ENCODE measurements around the gene KCNQ2. TPM values are rescaled to one million over a fixed set of nuclear protein-coding genes. Genes with fewer than 3 reads are reported as not detected.
"Not testable (repeated sequence)": the region's sequence is repeated elsewhere in the genome, so short reads cannot be mapped to it uniquely, and the experiment has no call there.

The KCNQ2 gene
- total and polyA plus RNA-seq, 5 experiments from 2014 or later, result 0.30 to 0.49 TPM; not detected in 3

- ATAC-seq (no peak), DNase-seq (no peak)
- peak overlapping the region in 1 of 10 donors; percentile 43 for H3K27ac Mint-ChIP-seq
- peaks cover 0 to 2% (median 0%) of the 10 kb centered on the region in 3 donors for H3K36me3 Mint-ChIP-seq
- H3K4me3 Mint-ChIP-seq, result no peak overlapping the region
- peaks cover 0 to 9% (median 3%) of the 10 kb centered on the region in 9 donors for H3K9me3 Mint-ChIP-seq
- POLR2A ChIA-PET, result interaction anchor here (0.7 kb wide), 1 partner anchor 612 kb away, joined by 4 read pairs; no protein-coding TSS in a partner anchor
- H3K4me1 Mint-ChIP-seq, result peaks cover 0 to 3% (median 2%) of the 10 kb centered on the region in 4 donors
- H3K27me3 Mint-ChIP-seq, result peaks cover 7 to 45% (median 19%) of the 10 kb centered on the region in 5 donors
These were observed 92.0 kb downstream of the KCNQ2 start for GRCh38 chr20:63380346-63380870.

GRCh38 chr20:63379872-63380271 lies 92.6 kb downstream of the KCNQ2 start:
- not testable (repeated sequence) for H3K9me3 Mint-ChIP-seq, H3K4me3 Mint-ChIP-seq, DNase-seq, ATAC-seq, H3K36me3 Mint-ChIP-seq, H3K4me1 Mint-ChIP-seq
- Mint-ChIP-seq H3K27me3 (peaks cover 7 to 45% (median 17%) of the 10 kb centered on the region in 5 donors), H3K27ac (peak overlapping the region in 1 of 10 donors; percentile 43)
- POLR2A ChIA-PET, result interaction anchor here (0.7 kb wide), 1 partner anchor 613 kb away, joined by 4 read pairs; no protein-coding TSS in a partner anchor

DNA sequence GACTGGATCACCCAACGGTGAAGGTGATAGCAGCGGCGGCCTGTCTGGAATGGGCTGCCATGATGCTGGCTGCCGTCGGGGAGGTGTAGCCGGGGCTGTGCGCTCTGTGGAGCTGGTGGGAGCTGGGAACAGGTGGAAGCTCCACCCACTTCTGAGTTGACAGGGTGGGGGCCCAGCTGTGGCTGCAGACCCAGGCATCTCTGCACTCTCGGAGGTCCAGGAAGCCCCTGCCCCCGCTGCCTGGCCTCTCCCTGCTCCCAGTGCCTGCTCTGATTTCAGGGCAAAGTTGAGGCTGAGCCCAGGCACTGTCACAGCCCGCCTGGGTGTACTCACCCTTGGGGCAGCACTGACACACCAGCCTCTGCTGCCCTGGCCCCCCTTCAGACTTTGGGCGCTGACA lies 93.2 kb downstream of the KCNQ2 start:
- Mint-ChIP-seq H3K4me3 (no peak overlapping the region), H3K4me1 (peaks cover 0 to 3% (median 2%) of the 10 kb centered on the region in 4 donors), H3K9me3 (no peaks in the 10 kb centered on the region), H3K27ac (no peak overlapping the region), H3K36me3 (no peaks in the 10 kb centered on the region), H3K27me3 (peaks cover 7 to 45% (median 17%) of the 10 kb centered on the region in 5 donors)
- DNase-seq (no peak), ATAC-seq (no peak)
- POLR2A ChIA-PET, result no interaction called here

- no peak for ATAC-seq
- no peak overlapping the region for H3K4me3 Mint-ChIP-seq
- no peaks in the 10 kb centered on the region for H3K36me3 Mint-ChIP-seq
- peaks cover 0 to 3% (median 2%) of the 10 kb centered on the region in 4 donors for H3K4me1 Mint-ChIP-seq
- H3K27ac Mint-ChIP-seq, result no peak overlapping the region
- DNase-seq, result no peak
- H3K27me3 Mint-ChIP-seq, result peaks cover 7 to 43% (median 19%) of the 10 kb centered on the region in 5 donors
- POLR2A ChIA-PET, result no interaction called here
- H3K9me3 Mint-ChIP-seq, result no peaks in the 10 kb centered on the region
These were observed 93.8 kb downstream of the KCNQ2 start for GRCh38 chr20:63378626-63379025.

DNA sequence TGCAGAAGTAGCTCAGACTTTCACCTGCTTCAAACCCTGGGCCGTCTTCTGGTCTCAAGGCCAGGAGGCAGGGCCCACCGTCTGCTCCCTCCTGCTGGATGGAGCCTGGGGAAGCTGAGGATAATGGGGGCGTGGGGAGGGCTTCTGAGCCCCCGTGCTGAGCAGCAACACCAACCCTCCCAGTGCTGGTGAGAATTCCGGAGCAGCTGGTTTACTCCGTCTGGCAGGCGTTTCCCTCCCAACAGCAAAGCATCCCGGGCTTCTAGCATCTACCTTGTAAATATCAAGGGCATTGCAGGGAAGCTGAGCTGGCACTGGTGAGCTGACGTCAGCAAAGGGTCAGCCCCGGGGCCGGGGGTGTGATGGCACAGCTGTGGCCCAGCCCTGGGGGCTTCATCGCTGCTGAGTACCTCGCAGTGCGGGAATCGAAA lies 94.5 kb downstream of the KCNQ2 start:
- POLR2A ChIA-PET, result no interaction called here
- Mint-ChIP-seq H3K27me3 (peaks cover 7 to 38% (median 16%) of the 10 kb centered on the region in 5 donors), H3K4me3 (no peak overlapping the region), H3K9me3 (no peaks in the 10 kb centered on the region), H3K4me1 (peaks cover 0 to 3% (median 2%) of the 10 kb centered on the region in 4 donors), H3K27ac (no peak overlapping the region), H3K36me3 (no peaks in the 10 kb centered on the region)
- DNase-seq (no peak), ATAC-seq (no peak)

GRCh38 chr20:63377256-63377941 lies 95.1 kb downstream of the KCNQ2 start:
- DNase-seq, result no peak
- H3K4me1 Mint-ChIP-seq, result peaks cover 0 to 3% (median 2%) of the 10 kb centered on the region in 4 donors
- H3K4me3 Mint-ChIP-seq, result no peak overlapping the region
- no peaks in the 10 kb centered on the region for H3K9me3 Mint-ChIP-seq
- POLR2A ChIA-PET, result no interaction called here
- H3K27me3 Mint-ChIP-seq, result peaks cover 7 to 42% (median 21%) of the 10 kb centered on the region in 5 donors
- no peaks in the 10 kb centered on the region for H3K36me3 Mint-ChIP-seq
- peak overlapping the region in 1 of 10 donors; percentile 90 for H3K27ac Mint-ChIP-seq
- ATAC-seq, result no peak

DNA sequence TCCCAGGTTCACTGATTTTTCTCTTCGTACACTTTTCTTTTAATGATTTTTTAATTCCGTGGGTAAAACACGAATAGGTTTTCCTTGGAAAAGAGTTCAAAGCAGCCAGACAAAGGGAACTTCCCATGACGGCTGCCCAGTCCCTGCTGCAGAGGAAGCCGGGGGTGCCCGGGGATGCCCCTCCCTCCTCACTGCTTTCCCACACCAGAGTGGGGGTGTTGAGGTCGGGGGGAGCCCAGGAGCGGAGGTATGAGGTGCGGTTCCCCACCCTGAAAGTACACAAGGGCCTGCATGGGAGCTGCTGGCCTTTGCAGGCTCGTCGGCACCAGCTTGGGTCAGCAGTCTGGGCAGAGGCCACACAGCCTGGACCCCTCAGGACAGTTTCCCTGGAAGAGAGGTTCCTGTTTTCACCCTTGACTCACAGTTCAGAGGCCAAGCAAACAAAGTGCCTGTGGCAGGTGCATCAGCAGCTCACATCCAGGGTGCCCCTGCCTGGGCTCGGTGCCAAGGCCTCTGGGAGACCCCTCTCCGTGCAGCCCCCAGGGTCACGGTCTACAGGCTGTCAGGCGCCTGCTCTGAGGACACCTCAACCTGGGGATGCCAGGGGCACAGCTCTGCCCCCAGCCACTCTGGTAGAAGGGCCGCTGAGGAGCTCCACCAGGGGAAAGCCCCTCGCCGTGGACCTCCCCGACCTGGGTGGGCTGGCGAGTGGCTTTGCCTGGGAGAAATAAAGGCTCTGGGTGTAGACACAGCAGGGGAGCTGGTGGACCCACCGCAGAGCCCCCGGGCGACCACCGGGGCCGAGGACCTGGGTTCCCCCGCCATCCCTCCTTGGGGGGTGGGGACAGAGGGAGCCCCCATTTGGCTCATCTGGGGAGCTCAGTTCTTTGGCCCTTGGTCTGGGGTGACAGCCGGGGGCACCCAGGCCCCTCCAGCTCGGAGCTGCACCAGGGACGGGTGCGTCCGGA lies 95.9 kb downstream of the KCNQ2 start:
- peaks cover 7 to 42% (median 21%) of the 10 kb centered on the region in 5 donors for H3K27me3 Mint-ChIP-seq
- H3K4me3 Mint-ChIP-seq, result no peak overlapping the region
- H3K36me3 Mint-ChIP-seq, result no peaks in the 10 kb centered on the region
- POLR2A ChIA-PET, result no interaction called here
- H3K4me1 Mint-ChIP-seq, result peaks cover 0 to 3% (median 2%) of the 10 kb centered on the region in 4 donors
- DNase-seq (no peak), ATAC-seq (no peak)
- H3K27ac Mint-ChIP-seq, result no peak overlapping the region
- no peaks in the 10 kb centered on the region for H3K9me3 Mint-ChIP-seq

DNA sequence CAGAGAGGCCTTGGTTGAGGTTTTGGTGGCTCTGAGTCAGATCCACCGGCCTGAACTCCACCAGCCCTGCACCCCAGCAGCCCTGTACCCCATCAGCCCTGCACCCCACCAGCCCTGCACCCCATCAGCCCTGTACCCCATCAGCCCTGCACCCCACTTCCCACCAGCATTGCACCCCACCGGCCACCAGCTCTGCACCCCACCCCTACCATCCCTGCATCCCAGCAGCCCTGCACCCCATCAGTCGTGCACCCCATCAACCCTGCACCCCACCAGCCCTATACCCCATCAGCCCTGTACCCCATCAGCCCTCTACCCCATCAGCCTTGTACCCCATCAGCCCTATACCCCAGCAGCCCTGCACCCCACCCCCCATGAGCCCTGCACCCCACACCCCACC lies 97.0 kb downstream of the KCNQ2 start:
- POLR2A ChIA-PET, result no interaction called here
- Mint-ChIP-seq H3K9me3 (no peaks in the 10 kb centered on the region), H3K36me3 (no peaks in the 10 kb centered on the region), H3K27ac (no peak overlapping the region), H3K4me1 (peaks cover 0 to 3% (median 2%) of the 10 kb centered on the region in 4 donors), H3K27me3 (peaks cover 7 to 50% (median 24%) of the 10 kb centered on the region in 5 donors), H3K4me3 (no peak overlapping the region)
- DNase-seq, result no peak
- no peak for ATAC-seq

DNA sequence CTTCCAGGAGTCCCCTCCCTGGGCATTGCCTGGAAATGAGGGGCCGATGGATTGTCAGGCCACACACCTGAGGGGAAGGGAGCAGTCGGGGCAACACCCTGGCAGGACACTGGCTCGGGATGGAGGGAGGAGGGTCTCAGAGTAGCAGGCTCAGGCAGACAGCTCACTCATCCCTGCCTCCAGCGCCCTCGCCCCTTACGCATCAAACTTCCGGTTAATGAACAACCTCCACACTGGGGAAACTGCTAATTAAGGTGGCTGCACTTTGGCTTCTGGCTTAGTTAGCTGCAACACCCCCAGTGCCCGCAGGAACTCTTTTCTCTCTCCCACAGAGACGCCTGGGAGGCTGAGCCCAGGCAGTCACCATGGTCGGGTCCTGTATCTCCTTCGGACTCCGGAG lies 98.0 kb downstream of the KCNQ2 start:
- DNase-seq, result no peak
- Mint-ChIP-seq H3K4me1 (peaks cover 0 to 3% (median 2%) of the 10 kb centered on the region in 4 donors), H3K36me3 (no peaks in the 10 kb centered on the region), H3K27ac (no peak overlapping the region), H3K4me3 (no peak overlapping the region), H3K27me3 (peaks cover 4 to 49% (median 24%) of the 10 kb centered on the region in 5 donors), H3K9me3 (no peaks in the 10 kb centered on the region)
- no peak for ATAC-seq
- POLR2A ChIA-PET, result no interaction called here

GRCh38 chr20:63373996-63374395 lies 98.5 kb downstream of the KCNQ2 start:
- Mint-ChIP-seq H3K4me3 (no peak overlapping the region), H3K27me3 (peaks cover 4 to 44% (median 22%) of the 10 kb centered on the region in 5 donors), H3K27ac (no peak overlapping the region), H3K9me3 (no peaks in the 10 kb centered on the region), H3K4me1 (peaks cover 0 to 3% (median 3%) of the 10 kb centered on the region in 4 donors), H3K36me3 (no peaks in the 10 kb centered on the region)
- DNase-seq (no peak), ATAC-seq (no peak)
- POLR2A ChIA-PET, result no interaction called here

DNA sequence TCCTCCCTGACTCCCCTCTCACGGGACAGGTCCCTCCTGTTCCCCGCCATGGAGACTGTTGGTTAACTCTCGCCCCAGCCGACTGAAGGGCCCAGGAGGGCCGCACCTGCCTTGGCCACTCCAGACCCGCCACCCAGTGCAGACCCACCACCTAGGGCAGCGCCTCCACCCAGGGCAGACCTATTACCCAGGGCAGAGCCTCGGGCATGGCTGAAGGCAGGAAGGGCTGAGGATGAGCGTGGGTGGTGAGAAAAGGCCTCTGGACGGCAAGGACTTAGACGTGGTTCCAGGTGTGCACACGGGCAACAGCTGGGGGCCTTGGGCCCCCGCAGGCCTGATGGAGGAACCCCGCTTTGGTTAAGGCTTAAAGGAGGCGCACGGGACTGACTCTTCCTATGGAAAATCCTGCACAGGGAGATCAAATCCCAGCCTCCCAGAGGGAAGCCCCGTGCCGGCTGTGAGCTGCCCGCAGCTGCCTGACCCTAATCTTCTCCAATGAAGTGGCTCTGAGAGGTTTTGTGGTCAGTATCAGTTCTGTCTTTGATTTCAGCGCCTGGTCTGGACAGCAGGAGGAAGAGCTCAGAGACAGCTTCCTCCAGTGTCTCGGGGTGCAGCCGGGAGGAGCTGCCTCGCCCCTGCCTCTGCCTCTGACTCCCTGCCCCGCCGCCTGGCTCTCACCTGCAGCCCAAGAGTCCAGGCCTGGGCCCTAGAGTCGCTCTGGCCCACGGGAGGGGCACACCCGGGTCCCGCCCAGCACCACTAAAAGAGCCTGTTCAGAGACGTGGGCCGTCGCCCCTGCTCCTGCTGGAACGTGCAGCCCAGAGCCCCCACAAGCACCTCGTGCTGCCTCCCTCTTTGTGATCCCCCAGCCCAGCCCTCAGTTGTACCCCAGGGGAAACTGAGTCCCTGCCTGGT lies 99.2 kb downstream of the KCNQ2 start:
- H3K36me3 Mint-ChIP-seq, result no peaks in the 10 kb centered on the region

More for the DNA sequence above, 99.2 kb downstream of the KCNQ2 start:
- H3K4me3 Mint-ChIP-seq, result no peak overlapping the region
- no peak for ATAC-seq
- POLR2A ChIA-PET, result no interaction called here
- no peaks in the 10 kb centered on the region for H3K9me3 Mint-ChIP-seq
- peaks cover under 1 to 37% (median 15%) of the 10 kb centered on the region in 5 donors for H3K27me3 Mint-ChIP-seq
- DNase-seq, result no peak
- peaks cover 0 to 3% (median 3%) of the 10 kb centered on the region in 4 donors for H3K4me1 Mint-ChIP-seq
- no peak overlapping the region for H3K27ac Mint-ChIP-seq

Data from naive thymus-derived CD8-positive, alpha-beta T cell (primary cell).